Measurements from ENCODE around the gene ATG16L2.
A peak's percentile ranks its signal among the peaks of the same experiment; 100 is the strongest.

ATG16L2 gene

DNA sequence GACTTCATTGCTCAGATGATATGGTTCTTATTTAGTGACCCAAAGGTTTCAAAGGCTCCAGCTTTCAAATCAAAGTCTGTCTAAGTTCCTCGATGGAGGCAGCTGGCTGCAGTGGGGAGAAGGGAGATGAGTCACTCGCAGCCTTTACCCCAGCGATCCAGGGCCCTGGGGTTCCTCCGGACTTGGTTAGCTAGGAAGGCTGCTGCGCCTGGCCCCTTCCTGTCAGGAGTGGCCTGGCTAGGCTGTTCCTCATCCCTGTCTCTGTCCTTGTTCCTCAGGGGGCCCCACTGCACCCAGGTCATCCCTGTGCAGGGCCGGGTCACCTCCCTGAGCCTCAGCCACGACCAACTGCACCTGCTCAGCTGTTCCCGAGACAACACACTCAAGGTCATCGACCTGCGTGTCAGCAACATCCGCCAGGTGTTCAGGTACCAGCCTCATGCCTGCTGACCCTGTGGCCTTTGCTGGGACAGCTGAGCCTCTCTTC, 13.9 kb downstream of the ATG16L2 start:
- Histone ChIP-seq H3K4me2 (peak overlapping the region; percentile 19; the same call in 1 of the 2 replicates), H3K9ac (no peak overlapping the region), H3K36me3 (ENCODE audit: insufficient read depth) (no peaks in the 10 kb centered on the region), H3K27me3 (ENCODE audit: insufficient read depth, low read depth) (no peaks in the 10 kb centered on the region), H3K4me1 (ENCODE audit: low read depth, poor library complexity, severe bottlenecking) (peaks cover 10% of the 10 kb centered on the region), H2AFZ (ENCODE audit: low read depth) (no peak overlapping the region), H3K79me2 (ENCODE audit: insufficient read depth, low read depth) (no peaks in the 10 kb centered on the region), H3K4me3 (IDR thresholded peaks at IDR 0.05; ENCODE audit: insufficient read depth, low read depth, low read length) (no peak overlapping the region), H3K27ac (peak overlapping the region; percentile 27; the same call in 1 of the 2 replicates), H4K20me1 (ENCODE audit: insufficient read depth) (no peaks in the 10 kb centered on the region)
- TF ChIP-seq CTCF (conservative IDR thresholded peaks at IDR 0.05; ENCODE audit: low read depth, low read length): no peak

DNA sequence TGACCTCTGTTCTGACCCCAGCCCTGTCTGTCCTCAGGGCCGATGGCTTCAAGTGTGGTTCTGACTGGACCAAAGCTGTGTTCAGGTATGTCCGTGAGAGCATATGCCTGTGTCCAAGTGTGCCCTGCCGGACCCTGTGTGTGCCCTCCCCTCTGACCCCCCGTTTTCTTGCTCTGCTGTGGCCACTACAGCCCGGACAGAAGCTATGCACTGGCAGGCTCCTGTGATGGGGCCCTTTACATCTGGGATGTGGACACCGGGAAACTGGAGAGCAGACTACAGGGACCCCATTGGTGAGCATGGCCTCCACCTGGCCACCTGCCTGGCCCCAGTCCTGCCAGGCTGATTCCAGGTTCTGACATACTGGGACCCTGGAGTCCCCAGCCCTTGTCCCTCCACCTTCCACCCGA, 14.5 kb downstream of the ATG16L2 start:
- Histone ChIP-seq H3K79me2 (ENCODE audit: insufficient read depth, low read depth) (no peaks in the 10 kb centered on the region), H3K4me3 (IDR thresholded peaks at IDR 0.05; ENCODE audit: insufficient read depth, low read depth, low read length) (no peak overlapping the region), H3K9ac (no peak overlapping the region), H3K4me1 (ENCODE audit: low read depth, poor library complexity, severe bottlenecking) (peaks cover 8% of the 10 kb centered on the region), H3K36me3 (ENCODE audit: insufficient read depth) (no peaks in the 10 kb centered on the region), H3K27me3 (ENCODE audit: insufficient read depth, low read depth) (no peaks in the 10 kb centered on the region), H2AFZ (ENCODE audit: low read depth) (no peak overlapping the region), H3K27ac (0 out of 2 replicates have a peak overlapping the region, but pooled peaks have one; percentile 27), H4K20me1 (ENCODE audit: insufficient read depth) (no peaks in the 10 kb centered on the region), H3K4me2 (no peak overlapping the region)
- TF ChIP-seq CTCF (conservative IDR thresholded peaks at IDR 0.05; ENCODE audit: low read depth, low read length): no peak

GRCh38 chr11:72829178-72829577, 15.0 kb downstream of the ATG16L2 start:
- no peak overlapping the region for H3K9ac ChIP-seq
- H3K4me1 ChIP-seq (ENCODE audit: low read depth, poor library complexity, severe bottlenecking): peaks cover 8% of the 10 kb centered on the region
- no peaks in the 10 kb centered on the region for H3K36me3 ChIP-seq (ENCODE audit: insufficient read depth)
- TF ChIP-seq CTCF (conservative IDR thresholded peaks at IDR 0.05; ENCODE audit: low read depth, low read length): no peak
- no peaks in the 10 kb centered on the region for H4K20me1 ChIP-seq (ENCODE audit: insufficient read depth)
- no peak overlapping the region for H2AFZ ChIP-seq (ENCODE audit: low read depth)
- no peak overlapping the region for H3K4me2 ChIP-seq
- no peaks in the 10 kb centered on the region for H3K27me3 ChIP-seq (ENCODE audit: insufficient read depth, low read depth)
- H3K27ac ChIP-seq: no peak overlapping the region
- H3K79me2 ChIP-seq (ENCODE audit: insufficient read depth, low read depth): no peaks in the 10 kb centered on the region
- no peak overlapping the region for H3K4me3 ChIP-seq (IDR thresholded peaks at IDR 0.05; ENCODE audit: insufficient read depth, low read depth, low read length)

DNA sequence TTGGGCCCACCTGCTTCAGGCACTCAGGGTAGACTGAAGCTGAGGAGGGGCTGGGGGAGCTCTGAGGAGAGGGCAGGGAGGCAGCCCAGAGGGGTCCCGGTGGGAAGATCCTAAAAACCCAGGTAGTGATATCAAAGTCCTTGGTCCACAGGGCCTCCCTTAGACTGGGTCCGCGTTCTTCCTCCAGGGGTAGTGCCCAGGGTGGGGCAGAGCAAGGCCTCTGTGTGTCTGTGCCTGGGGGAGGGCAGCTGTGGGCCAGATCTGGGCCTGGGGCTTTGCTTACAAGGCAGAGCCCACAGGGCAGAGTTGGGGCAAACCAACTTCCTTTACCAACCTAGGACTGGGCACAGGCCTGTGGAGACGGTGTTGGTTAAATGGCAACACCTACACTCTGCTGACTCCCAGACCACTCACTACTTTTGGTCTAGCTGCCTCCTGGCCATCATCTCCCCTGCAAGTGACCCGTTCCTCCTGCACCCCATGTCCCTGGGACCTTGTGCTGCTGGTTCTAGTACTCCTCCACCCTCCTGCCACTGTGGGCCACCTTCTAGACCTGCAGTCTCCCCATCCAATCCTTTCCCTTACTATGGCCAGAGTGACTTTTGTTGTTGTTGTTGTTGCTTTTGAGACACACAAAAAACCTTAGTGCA, 15.8 kb downstream of the ATG16L2 start:
- Histone ChIP-seq H3K36me3 (ENCODE audit: insufficient read depth) (no peaks in the 10 kb centered on the region), H3K79me2 (ENCODE audit: insufficient read depth, low read depth) (no peaks in the 10 kb centered on the region), H3K27me3 (ENCODE audit: insufficient read depth, low read depth) (no peaks in the 10 kb centered on the region), H4K20me1 (ENCODE audit: insufficient read depth) (no peaks in the 10 kb centered on the region), H3K27ac (no peak overlapping the region), H2AFZ (ENCODE audit: low read depth) (no peak overlapping the region), H3K9ac (no peak overlapping the region), H3K4me2 (no peak overlapping the region), H3K4me3 (IDR thresholded peaks at IDR 0.05; ENCODE audit: insufficient read depth, low read depth, low read length) (no peak overlapping the region), H3K4me1 (ENCODE audit: low read depth, poor library complexity, severe bottlenecking) (peaks cover 10% of the 10 kb centered on the region)
- TF ChIP-seq CTCF (conservative IDR thresholded peaks at IDR 0.05; ENCODE audit: low read depth, low read length): no peak

Measured in KMS-11 (cell line).